Peyer's patch (tissue), 4 donors: Measurements from ENCODE around the gene TMEM150A.

ENCODE experiments used
- CTCF ChIP-seq, 6 experiments: fragments of 450-650 bp in 4 of 6; fragments of 200-600 bp in 2 of 6; sonication (generic) in 1 of 6; IDR thresholded peaks; one replicate each; pipeline ENCODE4 v1.5.1; 2017 to 2019; ENCODE audit warnings: antibody characterized with exemption in 6 of 6, mild to moderate bottlenecking in 3 of 6, moderate library complexity in 1 of 6
- POLR2A ChIP-seq, 2 donors: fragments of 450-650 bp; IDR thresholded peaks; one replicate each; pipeline ENCODE4 v1.5.1; 2017; ENCODE audit warnings: antibody characterized with exemption in 2 of 2, mild to moderate bottlenecking in 2 of 2, moderate library complexity in 2 of 2

GRCh38 chr2:85631316-85631715, 28.8 kb upstream of the TMEM150A start:
- TF ChIP-seq POLR2A (IDR thresholded peaks at IDR 0.05) (no peak), CTCF (IDR thresholded peaks at IDR 0.05) (no peak)
